Astrocyte (in vitro differentiated cells and primary cell): ENCODE data around the gene PPP1R1A. TPM values are rescaled to one million over a fixed set of nuclear protein-coding genes. Genes with fewer than 3 reads are reported as not detected.

Experiments used
- DNase-seq: peaks from one replicate; pipeline ENCODE4 v3.0.0-alpha.2; 2010; ENCODE audit warnings: low read depth
- FAIRE-seq: peaks from 2 replicates; lab custom pipeline; 2011; peaks lifted over from hg19 to GRCh38; lab: Jason Lieb, UNC
- H2AFZ ChIP-seq: 2 replicates; pipeline ENCODE4 v1.6.0; 2012; ENCODE audit warnings: low read depth, low read length, inconsistent platforms
- H3K27ac ChIP-seq: 2 replicates; pipeline ENCODE4 v1.5.1; 2011; ENCODE audit warnings: low read depth, low read length, inconsistent platforms
- H3K27me3 ChIP-seq: 2 replicates; pipeline ENCODE4 v1.6.0; 2011; ENCODE audit warnings: low read length, inconsistent platforms; ENCODE audit not compliant: insufficient read depth
- H3K36me3 ChIP-seq: 2 replicates; pipeline ENCODE4 v1.5.1; 2011; ENCODE audit warnings: low read length, inconsistent platforms; ENCODE audit not compliant: insufficient read depth
- H3K4me1 ChIP-seq: 2 replicates; pipeline ENCODE4 v1.5.1; 2011; ENCODE audit warnings: low read length, inconsistent platforms; ENCODE audit not compliant: insufficient read depth
- H3K4me2 ChIP-seq: 2 replicates; pipeline ENCODE4 v1.6.0; 2012; ENCODE audit warnings: low read length, inconsistent platforms
- H3K4me3 ChIP-seq: 2 replicates; pipeline ENCODE4 v1.5.1; 2011; ENCODE audit warnings: low read depth, mild to moderate bottlenecking, low read length, inconsistent platforms; ENCODE audit not compliant: insufficient read depth
- H3K79me2 ChIP-seq: 2 replicates; pipeline ENCODE4 v1.6.0; 2012; ENCODE audit warnings: mild to moderate bottlenecking, low read length, inconsistent platforms; ENCODE audit not compliant: insufficient read depth
- H3K9ac ChIP-seq: 2 replicates; pipeline ENCODE4 v1.6.0; 2012; ENCODE audit warnings: mild to moderate bottlenecking, low read length, inconsistent platforms
- H3K9me3 ChIP-seq: 2 replicates; pipeline ENCODE4 v1.5.1; 2012; ENCODE audit warnings: low read depth, mild to moderate bottlenecking, low read length, inconsistent platforms; ENCODE audit not compliant: insufficient read depth
- H4K20me1 ChIP-seq: 2 replicates; pipeline ENCODE4 v1.6.0; 2012; ENCODE audit warnings: low read length, inconsistent platforms; ENCODE audit not compliant: insufficient read depth
- H3K27ac Mint-ChIP-seq: one replicate; pipeline ENCODE4 v1.8.0; 2021; ENCODE audit warnings: mild to moderate bottlenecking, mixed read lengths; ENCODE audit not compliant: unreplicated experiment
- H3K27me3 Mint-ChIP-seq: one replicate; pipeline ENCODE4 v1.8.0; 2021; ENCODE audit warnings: low read depth, mixed read lengths; ENCODE audit not compliant: unreplicated experiment
- H3K36me3 Mint-ChIP-seq: one replicate; pipeline ENCODE4 v1.8.0; 2021; ENCODE audit warnings: low read depth, mixed read lengths; ENCODE audit not compliant: unreplicated experiment
- H3K4me1 Mint-ChIP-seq: one replicate; pipeline ENCODE4 v1.8.0; 2021; ENCODE audit warnings: low read depth, mixed read lengths; ENCODE audit not compliant: unreplicated experiment
- H3K4me3 Mint-ChIP-seq: one replicate; pipeline ENCODE4 v1.8.0; 2021; ENCODE audit warnings: mild to moderate bottlenecking, moderate library complexity, mixed read lengths; ENCODE audit not compliant: unreplicated experiment
- H3K9me3 Mint-ChIP-seq: one replicate; pipeline ENCODE4 v1.8.0; 2021; ENCODE audit warnings: mild to moderate bottlenecking, mixed read lengths; ENCODE audit not compliant: unreplicated experiment
- EZH2 ChIP-seq: IDR thresholded peaks from 2 replicates; pipeline ENCODE4 v1.6.1; 2012; ENCODE audit warnings: mild to moderate bottlenecking, low read length, inconsistent platforms; ENCODE audit not compliant: insufficient read depth
- total RNA-seq: library from RNA; stranded (reverse); gene quantifications from 2 replicates; pipeline ENCODE4 v1.2.1, GENCODE V29; 2021
- TF ChIP-seq, protein P1 (sequence below): IDR thresholded peaks from 2 replicates; pipeline ENCODE4 v1.5.1; 2011; ENCODE audit warnings: low read depth, mild to moderate bottlenecking, inconsistent platforms, low read length, moderate library complexity; ENCODE audit not compliant: insufficient read depth

The PPP1R1A gene
- total RNA-seq, 1 donor from 2014 or later, result 0.52 TPM

DNA sequence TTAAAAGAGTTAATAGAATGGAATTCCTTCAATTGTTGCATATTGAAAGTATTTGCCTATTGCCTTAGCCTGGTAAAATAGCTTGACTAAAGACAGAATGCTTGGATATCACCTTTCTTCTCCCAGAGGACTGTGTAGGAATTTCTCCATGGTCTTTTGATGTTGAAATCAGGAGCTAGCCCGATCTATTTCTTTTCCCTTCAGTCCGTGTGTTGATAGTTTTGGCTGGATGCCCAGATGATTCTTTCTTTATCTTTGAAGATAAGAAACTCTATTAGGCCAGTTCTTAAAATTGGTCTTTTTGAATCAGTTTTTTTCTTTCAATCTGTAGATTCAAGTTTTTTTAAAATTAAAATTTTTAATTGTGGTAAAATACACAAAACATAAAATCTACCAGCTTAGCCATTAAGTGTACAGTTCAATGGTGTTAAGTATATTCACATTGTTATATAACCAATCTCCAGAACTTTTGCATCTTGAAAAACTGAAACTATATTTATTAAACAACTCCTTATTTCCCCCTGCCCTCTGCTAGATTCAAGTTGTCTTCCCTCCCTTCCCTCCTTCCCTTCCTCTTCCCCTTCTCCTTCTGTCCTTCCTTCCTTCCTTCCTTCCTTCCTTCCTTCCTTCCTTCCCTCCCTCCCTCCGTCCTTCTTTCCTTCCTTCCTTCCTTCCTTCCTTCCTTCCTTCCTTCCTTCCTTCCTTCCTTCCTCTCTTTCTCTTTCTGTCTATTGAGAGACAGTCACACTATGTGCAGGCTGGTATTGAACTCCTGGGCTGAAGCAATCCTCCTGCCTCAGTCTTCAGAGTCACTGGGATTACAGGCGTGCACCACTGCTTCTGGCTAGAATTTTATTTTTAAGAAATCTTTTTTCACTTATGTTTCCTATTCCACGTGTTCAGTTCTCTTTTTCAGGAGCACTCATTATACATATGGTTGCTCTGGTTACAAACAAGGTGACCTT lies 36.1 kb upstream of the PPP1R1A start:
- no peaks in the 10 kb centered on the region for H3K9me3 ChIP-seq
- TF ChIP-seq EZH2, result no peak
- TF ChIP-seq, protein P1, sequence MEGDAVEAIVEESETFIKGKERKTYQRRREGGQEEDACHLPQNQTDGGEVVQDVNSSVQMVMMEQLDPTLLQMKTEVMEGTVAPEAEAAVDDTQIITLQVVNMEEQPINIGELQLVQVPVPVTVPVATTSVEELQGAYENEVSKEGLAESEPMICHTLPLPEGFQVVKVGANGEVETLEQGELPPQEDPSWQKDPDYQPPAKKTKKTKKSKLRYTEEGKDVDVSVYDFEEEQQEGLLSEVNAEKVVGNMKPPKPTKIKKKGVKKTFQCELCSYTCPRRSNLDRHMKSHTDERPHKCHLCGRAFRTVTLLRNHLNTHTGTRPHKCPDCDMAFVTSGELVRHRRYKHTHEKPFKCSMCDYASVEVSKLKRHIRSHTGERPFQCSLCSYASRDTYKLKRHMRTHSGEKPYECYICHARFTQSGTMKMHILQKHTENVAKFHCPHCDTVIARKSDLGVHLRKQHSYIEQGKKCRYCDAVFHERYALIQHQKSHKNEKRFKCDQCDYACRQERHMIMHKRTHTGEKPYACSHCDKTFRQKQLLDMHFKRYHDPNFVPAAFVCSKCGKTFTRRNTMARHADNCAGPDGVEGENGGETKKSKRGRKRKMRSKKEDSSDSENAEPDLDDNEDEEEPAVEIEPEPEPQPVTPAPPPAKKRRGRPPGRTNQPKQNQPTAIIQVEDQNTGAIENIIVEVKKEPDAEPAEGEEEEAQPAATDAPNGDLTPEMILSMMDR, result no peak
- no peaks in the 10 kb centered on the region for H3K79me2 ChIP-seq
- H3K4me2 ChIP-seq, result no peak overlapping the region
- no peaks in the 10 kb centered on the region for H3K36me3 ChIP-seq
- no peak overlapping the region for H3K4me3 Mint-ChIP-seq
- no peak overlapping the region for H3K27ac Mint-ChIP-seq
- H3K4me1 Mint-ChIP-seq, result no peaks in the 10 kb centered on the region
- FAIRE-seq (no peak), DNase-seq (no peak)
- H3K27me3 Mint-ChIP-seq, result peaks cover 6% of the 10 kb centered on the region
- H2AFZ ChIP-seq, result no peak overlapping the region
- peaks cover 12% of the 10 kb centered on the region for H3K9me3 Mint-ChIP-seq
- no peaks in the 10 kb centered on the region for H3K36me3 Mint-ChIP-seq
- no peaks in the 10 kb centered on the region for H3K4me1 ChIP-seq
- no peaks in the 10 kb centered on the region for H4K20me1 ChIP-seq
- peaks cover 2% of the 10 kb centered on the region for H3K27me3 ChIP-seq
- no peak overlapping the region for H3K27ac ChIP-seq
- no peak overlapping the region for H3K9ac ChIP-seq
- H3K4me3 ChIP-seq, result no peak overlapping the region

DNA sequence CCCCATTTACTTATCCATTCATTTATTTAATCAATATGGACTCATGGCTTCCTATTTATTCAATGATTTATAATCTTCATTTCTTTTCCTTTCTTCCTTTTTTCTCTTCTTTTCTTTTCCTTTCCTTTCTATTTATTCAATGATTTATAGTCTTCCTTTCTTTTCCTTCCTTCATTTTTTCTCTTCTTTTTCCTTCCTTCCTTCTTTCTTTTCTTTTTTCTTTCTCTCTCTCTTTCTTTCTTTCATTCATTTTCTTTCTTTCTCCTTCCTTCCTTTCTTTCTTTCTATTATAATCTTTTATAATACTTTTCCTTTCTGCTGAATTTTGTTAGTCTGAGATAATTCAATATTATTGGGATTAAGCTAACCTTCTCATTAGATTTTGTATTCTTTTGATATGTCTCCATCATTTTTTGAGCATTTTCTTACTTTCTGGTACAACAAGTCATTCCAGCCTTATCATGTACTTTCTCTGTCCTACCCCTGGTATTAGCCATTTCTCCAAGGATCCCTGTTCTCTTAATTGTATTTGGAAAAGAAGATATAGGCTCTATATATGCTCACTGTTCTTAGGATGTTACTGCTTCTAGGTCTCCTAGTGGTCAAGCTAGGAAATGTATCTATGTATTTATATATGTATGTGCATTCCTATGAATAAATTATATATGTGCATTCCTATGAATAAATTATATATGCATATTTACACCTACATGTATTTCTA lies 34.2 kb upstream of the PPP1R1A start:
- no peaks in the 10 kb centered on the region for H3K79me2 ChIP-seq
- H3K9me3 ChIP-seq, result no peaks in the 10 kb centered on the region
- Mint-ChIP-seq H3K36me3 (no peaks in the 10 kb centered on the region), H3K9me3 (peaks cover 3% of the 10 kb centered on the region), H3K27me3 (peaks cover 11% of the 10 kb centered on the region), H3K4me1 (no peaks in the 10 kb centered on the region), H3K4me3 (no peak overlapping the region), H3K27ac (no peak overlapping the region)
- H3K4me3 ChIP-seq, result no peak overlapping the region
- H2AFZ ChIP-seq, result no peak overlapping the region
- FAIRE-seq (no peak), DNase-seq (no peak)
- H4K20me1 ChIP-seq, result no peaks in the 10 kb centered on the region
- TF ChIP-seq EZH2, result no peak
- TF ChIP-seq, protein P1, result no peak
- peaks cover 2% of the 10 kb centered on the region for H3K27me3 ChIP-seq
- H3K4me2 ChIP-seq, result no peak overlapping the region
- H3K9ac ChIP-seq, result no peak overlapping the region
- H3K4me1 ChIP-seq, result no peaks in the 10 kb centered on the region
- no peak overlapping the region for H3K27ac ChIP-seq
- H3K36me3 ChIP-seq, result no peaks in the 10 kb centered on the region
